ENCODE results near the gene PRKCD.
A peak's percentile ranks its signal among the peaks of the same experiment; 100 is the strongest.

The PRKCD gene

DNA sequence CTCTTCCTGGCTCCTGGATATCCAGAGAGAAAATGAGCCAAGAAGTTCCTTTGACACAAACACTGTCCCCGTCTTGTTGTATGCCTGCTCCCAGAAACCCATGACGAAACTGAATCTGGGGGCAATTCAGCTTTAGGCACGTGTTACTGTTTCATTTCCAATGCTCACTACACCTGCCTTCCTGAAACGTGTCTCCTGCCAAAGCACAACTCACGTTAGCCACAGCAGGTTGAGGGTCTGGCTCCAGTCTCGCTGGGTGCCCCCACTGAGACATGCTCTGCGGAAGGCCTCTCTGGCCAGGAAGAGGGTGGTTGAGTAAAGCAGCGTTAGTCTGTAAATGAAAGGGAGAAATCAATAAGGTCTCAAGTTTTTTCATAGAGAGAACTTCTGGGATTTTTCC, 37.5 kb upstream of the PRKCD start:
- H3K4me3 ChIP-seq (ENCODE audit: low read depth in 1 of 5, low read length in 5 of 5): no peak overlapping the region
- peaks cover 19 to 77% (median 62%) of the 10 kb centered on the region in 5 donors for H3K36me3 ChIP-seq (ENCODE audit: control insufficient read depth in 5 of 5, insufficient read depth in 5 of 5, low read length in 5 of 5)
- no peaks in the 10 kb centered on the region for H3K27me3 ChIP-seq (ENCODE audit: control insufficient read depth in 5 of 5, insufficient read depth in 4 of 5, low read length in 5 of 5)
- peaks cover 0 to 16% (median 12%) of the 10 kb centered on the region in 5 donors for H3K4me1 ChIP-seq (ENCODE audit: control insufficient read depth in 5 of 5, insufficient read depth in 5 of 5, low read length in 5 of 5)
- H3K9ac ChIP-seq (ENCODE audit: low read length in 5 of 5): peak overlapping the region in 2 of 5 donors; percentile 2 to 23
- peak overlapping the region; percentile 79 for H3K27ac ChIP-seq (ENCODE audit: low read depth, low read length)
- no peaks in the 10 kb centered on the region for H3K9me3 ChIP-seq (ENCODE audit: control insufficient read depth in 5 of 5, low read length in 5 of 5)

DNA sequence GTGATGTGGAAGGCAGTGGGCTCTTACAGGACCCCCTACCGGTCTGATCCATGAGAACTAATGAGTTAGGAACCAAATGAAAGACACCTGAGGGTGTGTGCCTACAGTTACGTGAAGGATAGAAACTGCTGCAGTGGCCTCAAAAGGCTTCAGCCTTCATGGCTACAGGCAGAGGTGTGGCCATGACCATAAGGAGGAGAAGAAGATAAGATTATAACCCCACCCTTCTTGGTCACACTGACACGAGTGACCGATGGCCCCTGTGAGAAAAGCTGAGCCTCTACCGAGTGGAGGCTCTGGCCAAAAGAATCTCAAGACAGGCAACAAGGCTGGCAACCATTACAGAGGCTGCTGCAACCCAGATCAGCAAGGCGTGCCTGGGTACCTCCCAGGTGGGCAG, 37.1 kb upstream of the PRKCD start:
- Histone ChIP-seq H3K36me3 (ENCODE audit: control insufficient read depth in 5 of 5, insufficient read depth in 5 of 5, low read length in 5 of 5) (peaks cover 19 to 73% (median 58%) of the 10 kb centered on the region in 5 donors), H3K9ac (ENCODE audit: low read length in 5 of 5) (no peak overlapping the region), H3K27ac (ENCODE audit: low read depth, low read length) (peak overlapping the region; percentile 79), H3K9me3 (ENCODE audit: control insufficient read depth in 5 of 5, low read length in 5 of 5) (no peaks in the 10 kb centered on the region), H3K4me1 (ENCODE audit: control insufficient read depth in 5 of 5, insufficient read depth in 5 of 5, low read length in 5 of 5) (peaks cover 0 to 16% (median 12%) of the 10 kb centered on the region in 5 donors), H3K4me3 (ENCODE audit: low read depth in 1 of 5, low read length in 5 of 5) (no peak overlapping the region), H3K27me3 (ENCODE audit: control insufficient read depth in 5 of 5, insufficient read depth in 4 of 5, low read length in 5 of 5) (no peaks in the 10 kb centered on the region)

DNA sequence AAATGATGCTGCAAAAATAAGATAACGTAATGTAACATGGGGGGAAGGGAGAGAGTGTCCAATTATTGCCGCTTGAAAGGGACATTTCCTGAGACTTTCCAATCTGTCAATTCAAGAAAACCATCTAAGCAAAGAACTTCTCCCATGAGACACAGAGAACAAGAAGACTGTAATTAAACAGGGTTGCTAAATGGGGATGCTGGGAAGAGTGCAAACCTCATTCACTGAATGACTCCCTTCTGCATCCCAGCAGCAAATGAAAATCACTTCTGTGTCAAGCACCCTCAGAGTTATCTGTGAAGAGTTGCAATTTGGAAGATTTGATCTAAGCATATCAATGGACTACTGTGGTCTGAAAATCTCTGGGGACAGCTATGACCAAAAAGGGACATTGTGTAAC, 34.4 kb upstream of the PRKCD start:
- Histone ChIP-seq H3K4me3 (ENCODE audit: low read depth in 1 of 5, low read length in 5 of 5) (no peak overlapping the region), H3K27me3 (ENCODE audit: control insufficient read depth in 5 of 5, insufficient read depth in 4 of 5, low read length in 5 of 5) (no peaks in the 10 kb centered on the region), H3K4me1 (ENCODE audit: control insufficient read depth in 5 of 5, insufficient read depth in 5 of 5, low read length in 5 of 5) (peaks cover 10 to 38% (median 36%) of the 10 kb centered on the region in 5 donors), H3K9ac (ENCODE audit: low read length in 5 of 5) (no peak overlapping the region), H3K9me3 (ENCODE audit: control insufficient read depth in 5 of 5, low read length in 5 of 5) (no peaks in the 10 kb centered on the region), H3K27ac (ENCODE audit: low read depth, low read length) (no peak overlapping the region), H3K36me3 (ENCODE audit: control insufficient read depth in 5 of 5, insufficient read depth in 5 of 5, low read length in 5 of 5) (peaks cover 12 to 46% (median 35%) of the 10 kb centered on the region in 5 donors)

DNA sequence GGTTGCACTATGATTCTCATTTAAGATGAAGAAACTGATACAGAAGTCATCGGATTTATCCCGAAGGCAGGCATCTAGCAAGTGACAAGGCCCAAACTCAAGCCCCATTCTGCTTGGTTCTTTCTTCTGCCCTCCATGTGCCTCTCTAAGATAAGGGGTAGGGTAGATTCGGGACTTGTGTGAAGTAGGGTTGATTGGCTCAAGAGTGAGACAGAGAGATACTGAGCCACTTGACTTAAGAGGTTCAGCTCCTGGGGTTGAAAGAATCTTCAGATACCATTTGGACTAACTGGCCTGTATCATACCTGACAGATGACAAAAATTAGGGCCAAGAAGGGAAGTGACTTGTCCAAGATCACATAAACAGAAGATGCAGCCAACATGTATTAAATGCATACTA, 31.7 kb upstream of the PRKCD start:
- H3K27ac ChIP-seq (ENCODE audit: low read depth, low read length): no peak overlapping the region
- H3K36me3 ChIP-seq (ENCODE audit: control insufficient read depth in 5 of 5, insufficient read depth in 5 of 5, low read length in 5 of 5): peaks cover 12 to 22% (median 13%) of the 10 kb centered on the region in 5 donors
- H3K9ac ChIP-seq (ENCODE audit: low read length in 5 of 5): peak overlapping the region; percentile 16 to 95 (median 88)
- peak overlapping the region; percentile 71 to 88 (median 82) for H3K4me3 ChIP-seq (ENCODE audit: low read depth in 1 of 5, low read length in 5 of 5)
- no peaks in the 10 kb centered on the region for H3K9me3 ChIP-seq (ENCODE audit: control insufficient read depth in 5 of 5, low read length in 5 of 5)
- H3K4me1 ChIP-seq (ENCODE audit: control insufficient read depth in 5 of 5, insufficient read depth in 5 of 5, low read length in 5 of 5): peaks cover 10 to 33% (median 26%) of the 10 kb centered on the region in 5 donors
- no peaks in the 10 kb centered on the region for H3K27me3 ChIP-seq (ENCODE audit: control insufficient read depth in 5 of 5, insufficient read depth in 4 of 5, low read length in 5 of 5)

DNA sequence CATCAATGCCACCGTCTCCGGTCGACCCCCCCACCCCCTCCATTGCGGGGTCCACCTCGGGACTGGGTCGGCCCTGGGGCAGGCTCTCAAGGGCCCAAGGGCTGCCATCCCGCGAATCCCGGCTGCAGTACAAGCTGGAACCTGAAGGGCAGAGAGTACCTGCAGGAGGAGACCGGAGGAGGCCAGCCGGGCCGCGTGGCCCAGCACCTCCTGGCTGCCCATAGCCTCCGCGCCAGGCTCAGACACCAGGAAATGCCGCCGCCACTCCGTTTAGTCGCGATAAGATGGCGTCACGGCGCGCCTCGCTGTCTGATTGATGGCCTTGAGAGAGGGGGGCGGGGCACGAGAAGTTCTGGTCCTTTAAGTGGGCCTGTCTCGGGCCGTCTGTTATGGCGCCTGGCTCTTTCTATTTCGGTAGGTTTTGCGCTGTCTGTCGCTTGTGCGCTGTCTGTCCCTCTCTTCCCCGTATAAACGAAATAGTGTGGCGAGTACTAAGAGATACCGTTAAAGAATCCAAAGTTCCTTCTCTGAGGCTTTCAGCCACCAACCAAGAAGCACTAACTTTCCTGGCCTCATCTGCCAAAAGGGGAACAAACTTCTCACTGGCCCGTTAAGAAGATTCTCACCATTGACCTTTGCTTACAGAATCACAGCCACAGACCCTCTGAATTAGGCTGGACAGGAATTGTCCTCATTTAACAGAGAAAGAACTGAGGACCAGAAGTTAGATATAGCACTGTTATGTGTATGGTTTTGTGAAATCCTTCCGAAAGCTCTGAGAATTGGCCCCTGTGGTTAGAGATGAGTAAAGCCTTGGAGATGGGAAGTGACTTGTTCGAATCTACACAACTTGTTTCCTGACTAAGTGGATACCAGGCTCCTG, 30.6 kb upstream of the PRKCD start, which contains the start of gene RFT1:
Gene RFT1 (minus strand): TSS at position 257 of the 883 bp plus-strand sequence. CDS start 35 bp downstream, at position 222.
- Histone ChIP-seq H3K4me1 (ENCODE audit: control insufficient read depth in 5 of 5, insufficient read depth in 5 of 5, low read length in 5 of 5) (peaks cover 12 to 42% (median 35%) of the 10 kb centered on the region in 5 donors), H3K27ac (ENCODE audit: low read depth, low read length) (peak within 1 kb of the TSS; percentile 98), H3K36me3 (ENCODE audit: control insufficient read depth in 5 of 5, insufficient read depth in 5 of 5, low read length in 5 of 5) (peaks cover 4 to 11% (median 6%) of the 10 kb centered on the region in 5 donors), H3K4me3 (ENCODE audit: low read depth in 1 of 5, low read length in 5 of 5) (peak within 1 kb of the TSS; percentile 71 to 88 (median 82)), H3K9ac (ENCODE audit: low read length in 5 of 5) (peak within 1 kb of the TSS; percentile 74 to 95 (median 88)), H3K9me3 (ENCODE audit: control insufficient read depth in 5 of 5, low read length in 5 of 5) (no peaks in the 10 kb centered on the region), H3K27me3 (ENCODE audit: control insufficient read depth in 5 of 5, insufficient read depth in 4 of 5, low read length in 5 of 5) (no peaks in the 10 kb centered on the region)

DNA sequence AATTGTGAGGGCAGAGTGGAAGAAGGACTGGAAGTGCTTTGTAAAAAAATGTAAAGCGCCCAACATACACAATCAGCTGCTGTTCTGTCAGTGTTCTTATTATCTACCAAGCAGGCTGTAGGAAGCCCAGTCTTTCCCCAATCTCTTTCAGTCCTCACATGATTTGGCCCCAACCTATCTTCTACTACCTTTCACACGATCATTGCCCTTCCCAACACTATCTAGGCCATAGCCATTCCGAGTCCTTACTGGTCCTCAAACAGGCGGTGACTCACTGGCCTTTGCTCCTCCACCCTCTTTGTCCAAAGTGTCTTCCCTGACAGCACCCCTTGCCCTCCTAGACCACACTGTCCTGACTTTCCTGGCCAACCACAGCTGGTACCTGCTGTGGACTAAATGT, 29.9 kb upstream of the PRKCD start:
- Histone ChIP-seq H3K4me1 (ENCODE audit: control insufficient read depth in 5 of 5, insufficient read depth in 5 of 5, low read length in 5 of 5) (peaks cover 12 to 48% (median 40%) of the 10 kb centered on the region in 5 donors), H3K36me3 (ENCODE audit: control insufficient read depth in 5 of 5, insufficient read depth in 5 of 5, low read length in 5 of 5) (peaks cover 0 to 5% (median 2%) of the 10 kb centered on the region in 5 donors), H3K9ac (ENCODE audit: low read length in 5 of 5) (peak overlapping the region in 3 of 5 donors; percentile 74 to 95 (median 88)), H3K4me3 (ENCODE audit: low read depth in 1 of 5, low read length in 5 of 5) (peak overlapping the region; percentile 71 to 88 (median 80)), H3K9me3 (ENCODE audit: control insufficient read depth in 5 of 5, low read length in 5 of 5) (no peaks in the 10 kb centered on the region), H3K27ac (ENCODE audit: low read depth, low read length) (peak overlapping the region; percentile 98), H3K27me3 (ENCODE audit: control insufficient read depth in 5 of 5, insufficient read depth in 4 of 5, low read length in 5 of 5) (no peaks in the 10 kb centered on the region)

DNA sequence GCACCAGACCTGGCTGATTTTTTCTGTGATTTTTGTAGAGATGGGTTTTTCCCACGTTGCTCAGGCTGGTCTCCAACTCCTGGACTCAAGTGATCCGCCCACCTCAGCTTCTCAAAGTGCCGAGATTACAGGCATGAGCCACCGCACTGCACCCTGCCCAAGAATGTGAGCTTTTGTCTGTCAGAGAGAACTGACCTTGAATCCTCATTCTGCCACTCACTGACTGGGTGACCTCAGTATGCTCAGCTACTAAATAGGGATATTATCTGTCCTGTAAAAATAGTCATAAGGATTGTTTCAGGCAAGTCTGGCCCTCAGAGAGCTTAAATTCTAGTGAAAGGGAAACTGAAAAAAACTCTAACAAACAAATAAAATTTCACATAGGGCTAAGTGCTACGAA, 28.7 kb upstream of the PRKCD start:
- Histone ChIP-seq H3K9me3 (ENCODE audit: control insufficient read depth in 5 of 5, low read length in 5 of 5) (no peaks in the 10 kb centered on the region), H3K27ac (ENCODE audit: low read depth, low read length) (no peak overlapping the region)

DNA sequence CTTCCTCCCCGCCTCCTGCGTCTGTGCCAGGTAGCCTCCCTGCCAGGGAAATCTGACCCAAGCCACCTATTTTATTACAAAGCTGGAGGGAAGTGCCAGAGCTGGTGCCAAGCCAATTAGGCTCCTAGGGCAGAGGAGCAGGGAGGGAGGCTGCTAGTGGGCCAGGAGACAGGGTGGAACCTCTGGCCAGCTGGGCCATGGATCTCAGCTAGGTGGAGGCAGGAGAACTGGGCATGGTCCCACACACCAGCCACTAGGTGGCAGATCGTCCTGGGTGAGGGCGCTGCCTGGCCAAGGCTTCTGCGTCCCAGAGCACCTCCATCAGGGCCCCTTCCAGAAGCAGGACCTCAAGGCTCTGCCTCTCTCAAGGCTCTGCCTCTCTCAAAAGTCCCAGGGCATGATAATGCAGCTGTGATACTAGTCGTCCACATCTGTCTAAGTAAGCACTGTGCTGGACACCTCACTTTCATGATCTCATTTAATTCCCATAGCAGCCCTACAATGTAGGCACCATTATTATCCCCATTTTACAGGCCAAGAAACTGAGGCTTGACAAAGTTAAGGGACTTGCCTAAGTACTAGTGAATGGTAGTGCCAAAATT, 26.3 kb upstream of the PRKCD start:
- Histone ChIP-seq H3K9ac (ENCODE audit: low read length in 5 of 5) (no peak overlapping the region), H3K27ac (ENCODE audit: low read depth, low read length) (peak overlapping the region; percentile 24), H3K4me1 (ENCODE audit: control insufficient read depth in 5 of 5, insufficient read depth in 5 of 5, low read length in 5 of 5) (peaks cover 6 to 40% (median 33%) of the 10 kb centered on the region in 5 donors), H3K4me3 (ENCODE audit: low read depth in 1 of 5, low read length in 5 of 5) (no peak overlapping the region), H3K9me3 (ENCODE audit: control insufficient read depth in 5 of 5, low read length in 5 of 5) (no peaks in the 10 kb centered on the region), H3K27me3 (ENCODE audit: control insufficient read depth in 5 of 5, insufficient read depth in 4 of 5, low read length in 5 of 5) (no peaks in the 10 kb centered on the region), H3K36me3 (ENCODE audit: control insufficient read depth in 5 of 5, insufficient read depth in 5 of 5, low read length in 5 of 5) (no peaks in the 10 kb centered on the region)

More for the DNA sequence above, 28.7 kb upstream of the PRKCD start:
- no peak overlapping the region for H3K9ac ChIP-seq (ENCODE audit: low read length in 5 of 5)
- H3K4me1 ChIP-seq (ENCODE audit: control insufficient read depth in 5 of 5, insufficient read depth in 5 of 5, low read length in 5 of 5): peaks cover 12 to 48% (median 40%) of the 10 kb centered on the region in 5 donors
- H3K36me3 ChIP-seq (ENCODE audit: control insufficient read depth in 5 of 5, insufficient read depth in 5 of 5, low read length in 5 of 5): no peaks in the 10 kb centered on the region
- H3K27me3 ChIP-seq (ENCODE audit: control insufficient read depth in 5 of 5, insufficient read depth in 4 of 5, low read length in 5 of 5): no peaks in the 10 kb centered on the region
- no peak overlapping the region for H3K4me3 ChIP-seq (ENCODE audit: low read depth in 1 of 5, low read length in 5 of 5)

DNA sequence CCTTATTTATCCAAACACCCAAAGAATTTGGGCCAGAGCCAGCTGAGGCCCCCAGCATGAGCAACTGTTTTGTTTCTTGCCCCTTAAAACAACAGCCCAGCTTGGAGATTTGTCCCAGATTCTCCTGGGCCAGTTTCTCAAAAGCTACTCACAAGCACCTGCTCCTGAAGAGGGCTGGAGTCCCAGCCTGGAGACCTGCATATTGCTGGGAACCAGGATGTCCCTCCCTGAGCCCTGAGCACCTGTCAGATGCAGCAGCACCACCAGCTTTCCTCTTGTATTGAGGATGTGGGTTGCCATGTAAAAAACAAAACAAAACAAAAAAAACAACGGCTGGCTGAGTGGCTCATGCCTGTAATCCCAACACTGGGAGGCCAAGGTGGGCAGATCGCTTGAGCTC, 23.8 kb upstream of the PRKCD start:
- no peaks in the 10 kb centered on the region for H3K36me3 ChIP-seq (ENCODE audit: control insufficient read depth in 5 of 5, insufficient read depth in 5 of 5, low read length in 5 of 5)

More for the DNA sequence above, 23.8 kb upstream of the PRKCD start:
- Histone ChIP-seq H3K4me3 (ENCODE audit: low read depth in 1 of 5, low read length in 5 of 5) (no peak overlapping the region), H3K9me3 (ENCODE audit: control insufficient read depth in 5 of 5, low read length in 5 of 5) (no peaks in the 10 kb centered on the region), H3K4me1 (ENCODE audit: control insufficient read depth in 5 of 5, insufficient read depth in 5 of 5, low read length in 5 of 5) (peaks cover 3 to 38% (median 27%) of the 10 kb centered on the region in 5 donors), H3K27ac (ENCODE audit: low read depth, low read length) (no peak overlapping the region), H3K27me3 (ENCODE audit: control insufficient read depth in 5 of 5, insufficient read depth in 4 of 5, low read length in 5 of 5) (no peaks in the 10 kb centered on the region), H3K9ac (ENCODE audit: low read length in 5 of 5) (no peak overlapping the region)
